ENCODE results near the gene HDAC2.

HDAC2 gene

GRCh38 chr6:113954653-113955052 is 16.3 kb downstream of the HDAC2 start (continued):
- TF ChIP-seq, protein P1, sequence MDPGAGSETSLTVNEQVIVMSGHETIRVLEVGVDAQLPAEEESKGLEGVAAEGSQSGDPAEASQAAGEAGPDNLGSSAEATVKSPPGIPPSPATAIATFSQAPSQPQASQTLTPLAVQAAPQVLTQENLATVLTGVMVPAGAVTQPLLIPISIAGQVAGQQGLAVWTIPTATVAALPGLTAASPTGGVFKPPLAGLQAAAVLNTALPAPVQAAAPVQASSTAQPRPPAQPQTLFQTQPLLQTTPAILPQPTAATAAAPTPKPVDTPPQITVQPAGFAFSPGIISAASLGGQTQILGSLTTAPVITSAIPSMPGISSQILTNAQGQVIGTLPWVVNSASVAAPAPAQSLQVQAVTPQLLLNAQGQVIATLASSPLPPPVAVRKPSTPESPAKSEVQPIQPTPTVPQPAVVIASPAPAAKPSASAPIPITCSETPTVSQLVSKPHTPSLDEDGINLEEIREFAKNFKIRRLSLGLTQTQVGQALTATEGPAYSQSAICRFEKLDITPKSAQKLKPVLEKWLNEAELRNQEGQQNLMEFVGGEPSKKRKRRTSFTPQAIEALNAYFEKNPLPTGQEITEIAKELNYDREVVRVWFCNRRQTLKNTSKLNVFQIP (CRISPR knock-in tag; IDR thresholded peaks at IDR 0.05; ENCODE audit: borderline replicate concordance, low read depth): no peak

DNA sequence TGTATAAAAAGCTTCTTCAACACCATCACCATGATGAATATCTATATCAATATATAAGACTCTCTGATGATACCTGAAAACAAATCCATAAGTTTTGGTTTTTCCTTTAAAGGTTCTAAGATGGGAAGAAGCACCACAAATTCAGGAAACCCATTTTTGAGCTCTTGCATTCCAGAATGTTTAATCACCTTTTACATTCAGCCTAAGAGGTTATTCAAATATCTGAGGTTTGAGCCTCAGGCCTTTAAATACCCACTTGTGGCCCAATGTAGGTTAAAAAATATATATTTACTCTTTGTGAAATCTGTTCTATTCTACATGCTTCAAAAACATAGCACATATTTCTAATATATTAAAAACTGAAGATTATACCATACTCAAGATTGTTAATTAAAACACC is 17.6 kb downstream of the HDAC2 start:
- TF ChIP-seq TCF4 (CRISPR knock-in tag; IDR thresholded peaks at IDR 0.05; ENCODE audit: borderline replicate concordance) (no peak), ZFP30 (CRISPR knock-in tag; IDR thresholded peaks at IDR 0.05) (no peak), ZNF70 (CRISPR knock-in tag; IDR thresholded peaks at IDR 0.05) (no peak), CREB5 (CRISPR knock-in tag; IDR thresholded peaks at IDR 0.05; ENCODE audit: low read depth) (no peak), BACH2 (CRISPR knock-in tag; IDR thresholded peaks at IDR 0.05; ENCODE audit: borderline replicate concordance) (no peak), ESRRG (CRISPR knock-in tag; IDR thresholded peaks at IDR 0.05) (no peak), RARB (CRISPR knock-in tag; IDR thresholded peaks at IDR 0.05) (no peak), ZFP3 (CRISPR knock-in tag; IDR thresholded peaks at IDR 0.05) (no peak), ARNTL (CRISPR knock-in tag; IDR thresholded peaks at IDR 0.05; ENCODE audit: borderline replicate concordance, low read depth) (no peak), TOX (CRISPR knock-in tag; IDR thresholded peaks at IDR 0.05; ENCODE audit: borderline replicate concordance) (no peak), OSR1 (CRISPR knock-in tag; IDR thresholded peaks at IDR 0.05) (no peak), GLIS3 (CRISPR knock-in tag; IDR thresholded peaks at IDR 0.05) (no peak), ISL1 (CRISPR knock-in tag; IDR thresholded peaks at IDR 0.05) (no peak), SNAI2 (CRISPR knock-in tag; IDR thresholded peaks at IDR 0.05) (no peak), CSDC2 (CRISPR knock-in tag; IDR thresholded peaks at IDR 0.05) (no peak), ZNF565 (CRISPR knock-in tag; conservative IDR thresholded peaks at IDR 0.05; ENCODE audit: low read depth) (no peak)
- TF ChIP-seq, protein P1 (CRISPR knock-in tag; IDR thresholded peaks at IDR 0.05; ENCODE audit: borderline replicate concordance, low read depth): no peak
- TF ChIP-seq, protein P2, sequence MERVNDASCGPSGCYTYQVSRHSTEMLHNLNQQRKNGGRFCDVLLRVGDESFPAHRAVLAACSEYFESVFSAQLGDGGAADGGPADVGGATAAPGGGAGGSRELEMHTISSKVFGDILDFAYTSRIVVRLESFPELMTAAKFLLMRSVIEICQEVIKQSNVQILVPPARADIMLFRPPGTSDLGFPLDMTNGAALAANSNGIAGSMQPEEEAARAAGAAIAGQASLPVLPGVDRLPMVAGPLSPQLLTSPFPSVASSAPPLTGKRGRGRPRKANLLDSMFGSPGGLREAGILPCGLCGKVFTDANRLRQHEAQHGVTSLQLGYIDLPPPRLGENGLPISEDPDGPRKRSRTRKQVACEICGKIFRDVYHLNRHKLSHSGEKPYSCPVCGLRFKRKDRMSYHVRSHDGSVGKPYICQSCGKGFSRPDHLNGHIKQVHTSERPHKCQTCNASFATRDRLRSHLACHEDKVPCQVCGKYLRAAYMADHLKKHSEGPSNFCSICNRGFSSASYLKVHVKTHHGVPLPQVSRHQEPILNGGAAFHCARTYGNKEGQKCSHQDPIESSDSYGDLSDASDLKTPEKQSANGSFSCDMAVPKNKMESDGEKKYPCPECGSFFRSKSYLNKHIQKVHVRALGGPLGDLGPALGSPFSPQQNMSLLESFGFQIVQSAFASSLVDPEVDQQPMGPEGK (CRISPR knock-in tag; IDR thresholded peaks at IDR 0.05; ENCODE audit: borderline replicate concordance): no peak
- ATAC-seq: no peak

DNA sequence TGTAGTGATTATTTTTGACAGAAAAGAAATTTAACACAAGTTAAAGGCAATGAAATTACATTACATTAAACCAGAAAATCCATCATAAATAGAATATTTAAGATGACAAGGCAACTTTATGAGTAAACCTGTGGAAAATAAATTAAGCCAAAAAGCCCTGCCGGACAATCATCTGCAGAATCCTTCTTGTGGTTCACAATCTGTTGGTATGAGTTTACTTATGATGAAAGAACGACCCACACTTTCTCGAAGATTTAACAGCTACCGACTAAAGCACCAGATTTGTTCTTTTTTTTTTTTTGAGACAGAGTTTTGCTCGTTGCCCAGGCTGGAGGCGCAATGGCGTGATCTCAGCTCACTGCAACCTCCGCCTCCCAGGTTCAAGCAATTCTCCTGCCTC is 21.4 kb downstream of the HDAC2 start:
- TF ChIP-seq OSR1 (CRISPR knock-in tag; IDR thresholded peaks at IDR 0.05) (no peak), CSRNP3 (CRISPR knock-in tag; IDR thresholded peaks at IDR 0.05) (no peak), ZNF70 (CRISPR knock-in tag; IDR thresholded peaks at IDR 0.05) (no peak), TOX (CRISPR knock-in tag; IDR thresholded peaks at IDR 0.05; ENCODE audit: borderline replicate concordance) (no peak), ZNF8 (CRISPR knock-in tag; IDR thresholded peaks at IDR 0.05) (no peak), RARB (CRISPR knock-in tag; IDR thresholded peaks at IDR 0.05) (no peak), ZFP3 (CRISPR knock-in tag; IDR thresholded peaks at IDR 0.05) (no peak), SNAI2 (CRISPR knock-in tag; IDR thresholded peaks at IDR 0.05) (no peak), TCF4 (CRISPR knock-in tag; IDR thresholded peaks at IDR 0.05; ENCODE audit: borderline replicate concordance) (no peak), ZFP30 (CRISPR knock-in tag; IDR thresholded peaks at IDR 0.05) (no peak), PPARA (CRISPR knock-in tag; IDR thresholded peaks at IDR 0.05; ENCODE audit: borderline replicate concordance) (no peak), ZC3H10 (CRISPR knock-in tag; IDR thresholded peaks at IDR 0.05) (no peak), BACH2 (CRISPR knock-in tag; IDR thresholded peaks at IDR 0.05; ENCODE audit: borderline replicate concordance) (no peak), ESRRG (CRISPR knock-in tag; IDR thresholded peaks at IDR 0.05) (no peak), CSDC2 (CRISPR knock-in tag; IDR thresholded peaks at IDR 0.05) (no peak)
- TF ChIP-seq, protein P2 (CRISPR knock-in tag; IDR thresholded peaks at IDR 0.05; ENCODE audit: borderline replicate concordance): no peak
- ATAC-seq: no peak

Measured in SK-N-SH treated with all-trans-retinoic acid at 6 μM for 48 hours (cell line).